Measurements from ENCODE around the gene SELENOM.

DNA sequence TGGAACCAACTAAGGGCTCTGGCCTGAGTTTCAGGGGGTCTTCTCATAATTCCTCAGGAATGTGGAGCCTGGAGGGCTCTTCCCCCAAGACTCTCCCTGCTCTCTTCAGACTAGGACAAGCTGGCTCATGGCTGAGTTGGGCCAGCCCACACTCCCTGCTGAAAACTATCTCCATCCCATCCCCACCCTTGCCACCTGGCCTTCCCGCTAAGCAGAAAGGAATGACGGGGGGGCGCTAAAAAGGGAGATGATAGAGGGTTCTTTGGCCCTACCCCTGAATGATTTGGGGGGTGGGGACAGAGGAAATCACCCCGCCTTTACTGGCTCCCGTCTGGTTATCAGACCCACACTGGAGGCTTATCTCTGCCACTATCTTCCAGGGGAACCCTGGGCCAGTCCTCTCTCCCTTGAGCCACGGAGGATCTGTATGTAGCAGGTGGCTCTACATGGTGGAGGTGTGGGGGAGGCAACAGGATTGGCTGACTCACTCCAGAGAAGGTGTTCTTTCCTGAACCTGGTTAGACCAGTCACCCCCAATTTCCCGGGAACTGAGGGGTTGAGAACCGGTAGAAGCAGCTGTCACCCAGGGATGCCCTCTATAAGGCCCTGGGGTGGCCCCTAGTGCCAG is 20.6 kb downstream of the SELENOM start:
- no peak for TF ChIP-seq POLR2A (IDR thresholded peaks at IDR 0.05; ENCODE audit: low read depth, low read length)
- no peak for TF ChIP-seq TAF1 (IDR thresholded peaks at IDR 0.05; ENCODE audit: low read depth, low read length)
- TF ChIP-seq PAX5 (IDR thresholded peaks at IDR 0.05; ENCODE audit: insufficient read depth, low read length, severe bottlenecking): no peak
- TF ChIP-seq POLR2AphosphoS5 (IDR thresholded peaks at IDR 0.05; ENCODE audit: low read depth, low read length): no peak
- TF ChIP-seq SPI1 (IDR thresholded peaks at IDR 0.05; ENCODE audit: low read depth, low read length): no peak
- no peak for TF ChIP-seq POU2F2 (IDR thresholded peaks at IDR 0.05; ENCODE audit: low read depth, low read length)
